ENCODE measurements around the gene SEMA6C.
A peak's percentile ranks its signal among the peaks of the same experiment; 100 is the strongest.

GRCh38 chr1:151164732-151165280, 18.4 kb upstream of the SEMA6C start:
- TF ChIP-seq CTCF (IDR thresholded peaks at IDR 0.05; ENCODE audit: low read depth, low read length, missing input control) (no peak), SP1 (IDR thresholded peaks at IDR 0.05) (peak; percentile 2), TAF1 (conservative IDR thresholded peaks at IDR 0.05) (no peak), FOXA1 (IDR thresholded peaks at IDR 0.05) (no peak), REST (IDR thresholded peaks at IDR 0.05) (no peak), YY1 (IDR thresholded peaks at IDR 0.05) (no peak), JUND (IDR thresholded peaks at IDR 0.05) (no peak), RXRA (IDR thresholded peaks at IDR 0.05) (peak in 1 of 2 donors; percentile 9)

Measured in liver (tissue), 3 donors.